Panc1 (cell line): Measurements from ENCODE around the gene MSMP. TPM values are rescaled to one million over a fixed set of nuclear protein-coding genes. Genes with fewer than 3 reads are reported as not detected.

ENCODE experiments used
- ATAC-seq: fragments of 200-7000 bp; cut with Tn5 transposase; 2 replicates; pipeline ENCODE4 v1.9.1; 2020; ENCODE audit warnings: mild to moderate bottlenecking, moderate library complexity
- BruUV-seq: library from RNA; stranded (reverse); fragments of 400-500 nt; replicated peaks from 2 replicates; lab custom pipeline; 2021; lab: Mats Ljungman, UMichigan
- CTCF ChIA-PET: fragments of 300-600 bp; sonication (Branson Sonifier 250); formaldehyde crosslinking; loops from one replicate; lab custom pipeline; 2022; ENCODE audit warnings: antibody characterized with exemption; lab: Charles Lee
- POLR2A ChIA-PET: fragments of 300-600 bp; sonication (Branson Sonifier 250); formaldehyde crosslinking; loops from one replicate; lab custom pipeline; 2022; ENCODE audit warnings: antibody characterized with exemption; lab: Charles Lee
- DNase-seq: peaks from one replicate; pipeline ENCODE4 v3.0.0-alpha.2; 2010; ENCODE audit warnings: low read depth, low spot score
- H3K27ac ChIP-seq: 2 replicates; pipeline ENCODE4 v1.5.1; 2011; ENCODE audit warnings: mild to moderate bottlenecking, low read length, inconsistent platforms
- H3K27me3 ChIP-seq: fragments of 200-500 bp; sonication (Bioruptor generic); 2 replicates; pipeline ENCODE4 v1.6.0; 2014; ENCODE audit warnings: low read length, inconsistent platforms; ENCODE audit not compliant: control insufficient read depth, insufficient read depth
- H3K36me3 ChIP-seq: fragments of 200-500 bp; sonication (Bioruptor generic); 2 replicates; pipeline ENCODE4 v1.5.1; 2014; ENCODE audit warnings: inconsistent platforms, mild to moderate bottlenecking, low read length, moderate library complexity; ENCODE audit not compliant: control insufficient read depth, insufficient read depth
- H3K4me1 ChIP-seq: 2 replicates; pipeline ENCODE4 v1.5.1; 2011; ENCODE audit warnings: inconsistent platforms, mild to moderate bottlenecking, low read length, moderate library complexity; ENCODE audit not compliant: control insufficient read depth, insufficient read depth
- H3K4me3 ChIP-seq, 2 experiments: 2 replicates each; pipeline ENCODE4 v1.5.1; 2011 to 2012; ENCODE audit warnings: low read depth in 2 of 2, low read length in 2 of 2, mild to moderate bottlenecking in 2 of 2, inconsistent platforms in 1 of 2, moderate library complexity in 1 of 2
- H3K9me3 ChIP-seq: fragments of 200-500 bp; sonication (Bioruptor generic); 2 replicates; pipeline ENCODE4 v1.5.1; 2014; ENCODE audit warnings: low read depth, mild to moderate bottlenecking, inconsistent platforms, low read length, moderate library complexity; ENCODE audit not compliant: control insufficient read depth, insufficient read depth
- CTCF ChIP-seq: fragments of 450-650 bp; IDR thresholded peaks from 2 replicates; pipeline ENCODE4 v1.5.1; 2017; ENCODE audit warnings: mild to moderate bottlenecking
- POLR2AphosphoS5 ChIP-seq: IDR thresholded peaks from 2 replicates; pipeline ENCODE4 v1.6.1; 2012; ENCODE audit warnings: mild to moderate bottlenecking, low read depth, low read length, moderate library complexity
- REST ChIP-seq, 2 experiments: IDR thresholded peaks; 2 replicates each; pipeline ENCODE4 v1.6.1; 2011 to 2012; ENCODE audit warnings: low read depth in 2 of 2, control low read depth in 1 of 2, low read length in 1 of 2, mild to moderate bottlenecking in 1 of 2, moderate library complexity in 1 of 2; ENCODE audit not compliant: insufficient read depth in 1 of 2
- SIN3A ChIP-seq: IDR thresholded peaks from 2 replicates; pipeline ENCODE4 v1.6.1; 2012; ENCODE audit warnings: low read depth, mild to moderate bottlenecking, low read length, moderate library complexity, borderline replicate concordance; ENCODE audit not compliant: insufficient read depth
- TCF7L2 ChIP-seq: IDR thresholded peaks from 2 replicates; pipeline ENCODE4 v1.6.1; 2011; ENCODE audit warnings: mild to moderate bottlenecking, low read depth, low read length, inconsistent platforms
- in situ Hi-C: cut with HindIII; loops from 2 replicates; pipeline ENCODE4 v1.10.0; 2016; ENCODE audit warnings: low sequenced_read_pairs, low pct_unique_long_range_greater_than_20kb
- intact Hi-C: fragments of 100-400 bp; cut with micrococcal nuclease; formaldehyde crosslinking; loops from one replicate; pipeline ENCODE4 v1.10.0; 2022; ENCODE audit not compliant: unreplicated experiment
- total RNA-seq: library from RNA; stranded (reverse); gene quantifications from one replicate; pipeline ENCODE4 v1.2.1, GENCODE V29; 2021; ENCODE audit not compliant: unreplicated experiment

MSMP gene
- total RNA-seq, 1 experiment from 2014 or later, result 1.4 TPM

GRCh38 chr9:35723426-35723825, 30.6 kb downstream of the MSMP start:
- DNase-seq, result no peak
- H3K36me3 ChIP-seq, result peaks cover 30% of the 10 kb centered on the region
- H3K9me3 ChIP-seq, result no peaks in the 10 kb centered on the region
- ChIA-PET CTCF (no interaction called here), POLR2A (no interaction called here)
- peaks cover 6% of the 10 kb centered on the region for H3K4me1 ChIP-seq
- BruUV-seq, result no TSS peak
- TF ChIP-seq POLR2AphosphoS5, result no peak
- no peak for TF ChIP-seq TCF7L2
- no peak for TF ChIP-seq CTCF
- no peak for TF ChIP-seq REST (IDR thresholded peaks at IDR 0.05; ENCODE audit: insufficient read depth in 1 of 2, low read depth in 2 of 2, low read length in 1 of 2)
- no peak for TF ChIP-seq SIN3A
- H3K4me3 ChIP-seq, result no peak overlapping the region
- H3K27me3 ChIP-seq, result no peaks in the 10 kb centered on the region
- in situ Hi-C loops (no loop called here), intact Hi-C loops (no loop called here)
- no peak overlapping the region for H3K27ac ChIP-seq
- ATAC-seq, result no peak

GRCh38 chr9:35719546-35719945, 34.5 kb downstream of the MSMP start:
- H3K36me3 ChIP-seq, result peaks cover 56% of the 10 kb centered on the region
- ChIA-PET CTCF (no interaction called here), POLR2A (interaction anchor here (0.6 kb wide), 1 partner anchor 12 kb away, joined by 3 read pairs; the partner anchor contains the start of gene TLN1)

More at GRCh38 chr9:35719546-35719945, 34.5 kb downstream of the MSMP start:
- H3K27me3 ChIP-seq, result no peaks in the 10 kb centered on the region
- no peaks in the 10 kb centered on the region for H3K9me3 ChIP-seq
- TF ChIP-seq REST (IDR thresholded peaks at IDR 0.05; ENCODE audit: insufficient read depth in 1 of 2, low read depth in 2 of 2, low read length in 1 of 2), result no peak
- TF ChIP-seq POLR2AphosphoS5, result no peak
- TF ChIP-seq TCF7L2, result no peak
- TF ChIP-seq SIN3A, result no peak
- TF ChIP-seq CTCF, result no peak
- intact Hi-C loops (no loop called here), in situ Hi-C loops (no loop called here)
- H3K27ac ChIP-seq, result no peak overlapping the region
- TSS peak; percentile 17 for BruUV-seq
- no peak for DNase-seq
- no peak for ATAC-seq
- H3K4me3 ChIP-seq, result no peak overlapping the region
- H3K4me1 ChIP-seq, result no peaks in the 10 kb centered on the region
